SU-DHL-6 (cell line): ENCODE data around the gene RAB3C.

Experiments
- CTCF ChIP-seq: fragments of 200-600 bp; sonication (generic); IDR thresholded peaks from one replicate; pipeline ENCODE4 v1.5.1; 2017; ENCODE audit warnings: antibody characterized with exemption, mild to moderate bottlenecking, low read length, moderate library complexity; ENCODE audit not compliant: insufficient read depth, poor library complexity, severe bottlenecking
- EZH2phosphoT487 ChIP-seq: fragments of 200-600 bp; sonication (generic), shearing (Covaris generic); conservative IDR thresholded peaks from 2 replicates; pipeline ENCODE4 v1.6.1; 2018; ENCODE audit warnings: mild to moderate bottlenecking, antibody characterized with exemption, low read length, moderate library complexity, mixed read lengths

DNA sequence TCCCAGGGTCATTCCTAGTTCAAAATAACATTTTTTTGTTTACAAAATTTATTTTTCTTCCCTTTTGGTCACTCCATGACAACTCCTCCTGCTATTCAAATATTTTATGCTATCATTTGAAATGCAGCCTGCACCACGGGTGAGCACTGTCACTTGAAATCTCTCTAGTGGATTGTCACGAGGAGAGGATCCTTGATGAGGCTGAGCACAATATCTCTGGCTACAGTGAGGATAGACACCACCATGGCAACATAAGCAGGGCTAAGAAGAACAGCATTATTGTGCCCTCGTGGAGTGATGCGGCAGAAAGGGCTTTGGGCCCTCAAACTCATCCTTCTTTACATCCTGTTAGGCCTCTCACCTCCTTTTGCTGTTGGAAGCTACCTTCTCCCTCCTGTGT, 321.9 kb downstream of the RAB3C start:
- TF ChIP-seq CTCF (no peak), EZH2phosphoT487 (no peak)
